ENCODE measurements around the gene RASSF10. TPM values are rescaled to one million over a fixed set of nuclear protein-coding genes. Genes with fewer than 3 reads are reported as not detected.

RASSF10 gene
- total and polyA plus RNA-seq, 8 donors = 0.06 to 0.41 (median 0.26) TPM; not detected in 4

DNA sequence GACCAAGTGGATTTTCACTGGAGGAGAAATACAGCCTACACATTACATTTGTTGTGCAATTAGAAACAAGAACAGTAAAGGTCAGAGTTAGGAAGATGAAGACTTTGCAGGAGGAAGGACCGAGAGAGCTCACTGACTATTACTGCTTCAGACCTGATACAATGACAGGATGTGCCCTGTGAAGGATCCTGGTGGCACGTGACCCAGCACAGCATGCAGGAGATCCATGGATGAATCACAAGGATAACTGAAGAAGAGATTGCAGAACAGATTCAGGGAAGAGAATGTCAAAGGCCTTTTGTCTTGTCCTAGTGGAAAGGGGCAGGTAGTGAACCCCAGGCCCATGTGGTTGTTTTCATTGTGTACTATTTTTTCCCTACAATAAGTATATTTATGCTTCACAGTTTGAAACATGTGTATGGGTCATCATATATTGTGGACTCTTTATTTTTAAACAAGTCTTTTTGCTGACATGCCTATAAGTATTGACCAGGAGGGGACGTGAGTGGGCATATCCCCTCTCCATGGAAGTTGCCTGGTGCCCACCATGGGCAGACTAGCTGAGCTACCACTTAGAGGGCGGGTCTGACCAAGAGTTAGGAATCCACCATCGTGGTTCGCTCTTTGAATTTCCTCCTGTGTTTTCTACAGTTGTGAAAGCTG lies 44.3 kb downstream of the RASSF10 start:
- Histone ChIP-seq H3K9me3 (no peaks in the 10 kb centered on the region), H3K27me3 (no peaks in the 10 kb centered on the region), H3K4me3 (no peak overlapping the region), H3K36me3 (no peaks in the 10 kb centered on the region), H3K27ac (no peak overlapping the region), H3K4me1 (peaks cover 7 to 9% (median 7%) of the 10 kb centered on the region in 3 donors)
- ATAC-seq (no peak), DNase-seq (no peak), FAIRE-seq (no peak)
- 79 to 88% methylated on average over 6 of the region's 6 CpGs for WGBS, 2 donors
- intact Hi-C loops (cut with DNase I) = no loop called here
- TF ChIP-seq, protein P1, sequence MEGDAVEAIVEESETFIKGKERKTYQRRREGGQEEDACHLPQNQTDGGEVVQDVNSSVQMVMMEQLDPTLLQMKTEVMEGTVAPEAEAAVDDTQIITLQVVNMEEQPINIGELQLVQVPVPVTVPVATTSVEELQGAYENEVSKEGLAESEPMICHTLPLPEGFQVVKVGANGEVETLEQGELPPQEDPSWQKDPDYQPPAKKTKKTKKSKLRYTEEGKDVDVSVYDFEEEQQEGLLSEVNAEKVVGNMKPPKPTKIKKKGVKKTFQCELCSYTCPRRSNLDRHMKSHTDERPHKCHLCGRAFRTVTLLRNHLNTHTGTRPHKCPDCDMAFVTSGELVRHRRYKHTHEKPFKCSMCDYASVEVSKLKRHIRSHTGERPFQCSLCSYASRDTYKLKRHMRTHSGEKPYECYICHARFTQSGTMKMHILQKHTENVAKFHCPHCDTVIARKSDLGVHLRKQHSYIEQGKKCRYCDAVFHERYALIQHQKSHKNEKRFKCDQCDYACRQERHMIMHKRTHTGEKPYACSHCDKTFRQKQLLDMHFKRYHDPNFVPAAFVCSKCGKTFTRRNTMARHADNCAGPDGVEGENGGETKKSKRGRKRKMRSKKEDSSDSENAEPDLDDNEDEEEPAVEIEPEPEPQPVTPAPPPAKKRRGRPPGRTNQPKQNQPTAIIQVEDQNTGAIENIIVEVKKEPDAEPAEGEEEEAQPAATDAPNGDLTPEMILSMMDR (IDR thresholded peaks at IDR 0.05) = no peak

DNA sequence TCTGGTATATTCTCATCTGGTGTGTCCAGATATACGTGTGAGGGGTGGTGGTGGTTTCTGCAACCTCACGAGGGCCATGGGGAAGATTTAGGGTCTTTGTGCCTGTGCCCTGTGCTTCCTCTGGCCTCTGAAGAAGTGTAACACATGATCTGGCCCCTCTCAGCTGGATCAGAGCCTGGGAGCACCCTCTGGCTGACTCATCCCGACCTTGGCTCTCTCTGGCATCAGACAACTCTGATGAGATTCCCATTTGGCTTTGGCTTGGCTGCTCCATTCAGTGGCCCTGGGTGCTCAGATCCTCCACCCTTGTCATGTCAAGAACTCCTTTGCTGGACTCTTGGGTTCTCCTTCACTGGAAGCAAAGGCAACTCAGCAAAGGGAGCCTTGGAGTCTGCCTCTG lies 45.2 kb downstream of the RASSF10 start:
- no peak overlapping the region for H3K27ac ChIP-seq

DNA sequence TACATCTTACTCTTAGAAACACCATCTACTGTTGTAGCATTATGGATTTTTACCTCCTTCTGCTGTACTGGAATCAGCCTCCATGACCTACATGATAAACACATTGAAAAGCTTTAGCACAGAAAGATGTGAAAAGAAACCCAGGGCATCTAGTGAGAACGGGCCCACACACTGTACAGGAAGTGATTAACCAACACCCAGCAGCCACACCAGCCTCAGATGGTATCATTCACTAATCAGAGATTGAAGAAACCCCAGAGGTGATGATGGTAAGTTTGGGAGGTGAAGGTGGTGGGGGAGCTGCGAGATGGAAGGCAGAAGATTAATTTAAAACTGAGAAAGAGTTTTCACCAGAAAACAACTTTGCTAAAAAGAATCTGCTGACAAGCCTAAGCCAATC lies 46.1 kb downstream of the RASSF10 start:
- no peak for FAIRE-seq
- no peaks in the 10 kb centered on the region for H3K9me3 ChIP-seq
- WGBS, 2 donors = 85 to 87% methylated on average over 2 of the region's 2 CpGs
- no peak for ATAC-seq
- H3K36me3 ChIP-seq = no peaks in the 10 kb centered on the region
- TF ChIP-seq, protein P1 (IDR thresholded peaks at IDR 0.05) = no peak
- H3K4me3 ChIP-seq = no peak overlapping the region
- no peak overlapping the region for H3K27ac ChIP-seq
- no peaks in the 10 kb centered on the region for H3K27me3 ChIP-seq
- intact Hi-C loops (cut with DNase I) = no loop called here
- DNase-seq = no peak
- H3K4me1 ChIP-seq = peaks cover 7 to 9% (median 7%) of the 10 kb centered on the region in 3 donors

More for the DNA sequence above, 45.2 kb downstream of the RASSF10 start:
- no peak for DNase-seq
- TF ChIP-seq, protein P1 (IDR thresholded peaks at IDR 0.05) = no peak
- no peak overlapping the region for H3K4me3 ChIP-seq
- H3K4me1 ChIP-seq = peaks cover 7 to 9% (median 7%) of the 10 kb centered on the region in 3 donors
- no peaks in the 10 kb centered on the region for H3K27me3 ChIP-seq
- FAIRE-seq = no peak
- no peaks in the 10 kb centered on the region for H3K36me3 ChIP-seq
- H3K9me3 ChIP-seq = no peaks in the 10 kb centered on the region
- intact Hi-C loops (cut with DNase I) = no loop called here
- no peak for ATAC-seq
- 86 to 91% methylated on average over 3 of the region's 3 CpGs for WGBS, 2 donors

DNA sequence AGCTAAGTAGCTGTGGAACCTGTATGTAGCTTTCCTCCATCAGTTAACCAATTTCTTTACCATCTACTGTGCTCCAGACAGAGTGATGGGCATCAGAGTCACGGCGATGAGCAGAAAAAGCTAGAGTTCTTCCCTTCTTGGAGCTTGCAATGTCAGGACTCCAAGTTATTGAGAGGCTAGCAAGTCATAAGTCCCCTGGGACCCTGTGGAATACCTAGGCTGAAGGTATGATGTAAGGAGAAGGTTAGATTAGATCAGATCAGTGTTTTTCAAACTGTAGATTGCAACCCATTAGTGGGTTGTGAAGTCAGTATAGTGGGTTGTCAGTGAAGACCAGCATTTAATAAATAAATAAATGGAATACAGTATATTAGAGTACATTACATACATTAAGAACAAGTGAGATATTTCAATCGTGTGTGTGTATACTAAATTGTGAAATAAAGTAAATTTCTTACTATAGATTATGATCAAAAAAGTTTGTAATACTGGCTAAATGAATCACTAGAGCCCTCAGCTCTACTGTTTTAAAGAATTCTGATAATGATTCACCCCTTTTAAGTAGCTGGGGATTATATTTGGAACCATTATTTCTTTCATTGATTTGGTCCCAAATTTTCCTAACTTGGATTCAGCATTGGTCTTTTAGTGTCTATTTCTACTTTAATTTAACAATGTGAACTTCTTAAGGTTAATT lies 52.3 kb downstream of the RASSF10 start:
- TF ChIP-seq, protein P1 (IDR thresholded peaks at IDR 0.05) = no peak
- intact Hi-C loops (cut with DNase I) = no loop called here
- Histone ChIP-seq H3K4me1 (peaks cover 0 to 8% (median 0%) of the 10 kb centered on the region in 3 donors), H3K9me3 (no peaks in the 10 kb centered on the region), H3K27ac (no peak overlapping the region), H3K4me3 (no peak overlapping the region), H3K36me3 (no peaks in the 10 kb centered on the region), H3K27me3 (no peaks in the 10 kb centered on the region)
- no peak for DNase-seq
- no peak for ATAC-seq
- 82 to 88% methylated on average over 3 of the region's 3 CpGs for WGBS, 2 donors
- no peak for FAIRE-seq

Measured in pancreas (tissue), 10 donors.